GM19455 (cell line): ENCODE results near the gene TK2.
"Not testable (repeated sequence)": the region's sequence is repeated elsewhere in the genome, so short reads cannot be mapped to it uniquely, and the experiment has no call there.

Experiments used
- ATAC-seq: cut with Tn5 transposase; IDR thresholded peaks from one replicate; pipeline ENCODE4 v1.9.1; 2021; ENCODE audit not compliant: unreplicated experiment

TK2 gene

GRCh38 chr16:66574081-66574480 lies 24.2 kb upstream of the TK2 start:
- ATAC-seq, result no peak

DNA sequence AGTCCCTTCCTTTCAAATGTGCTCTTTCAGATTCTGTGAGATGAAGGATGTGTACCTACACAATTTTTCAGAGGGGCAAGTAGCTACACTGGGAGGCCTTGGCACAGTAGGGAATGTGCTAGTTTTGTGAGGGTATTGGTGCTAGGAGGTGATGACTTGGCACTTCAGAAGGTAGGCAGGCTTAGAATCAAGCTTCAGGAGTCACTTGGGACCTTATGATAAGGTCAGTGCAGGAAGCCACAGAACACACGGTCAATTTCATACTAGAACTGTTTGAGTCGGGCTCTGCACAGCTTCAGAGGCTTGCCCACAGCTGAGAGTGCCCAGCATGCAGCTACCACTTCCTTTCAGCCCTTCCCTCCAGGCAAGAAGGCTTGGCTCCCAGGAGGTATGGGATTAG lies 22.4 kb upstream of the TK2 start:
- no peak for ATAC-seq

GRCh38 chr16:66569827-66570405 lies 20.0 kb upstream of the TK2 start:
- ATAC-seq, result no peak

DNA sequence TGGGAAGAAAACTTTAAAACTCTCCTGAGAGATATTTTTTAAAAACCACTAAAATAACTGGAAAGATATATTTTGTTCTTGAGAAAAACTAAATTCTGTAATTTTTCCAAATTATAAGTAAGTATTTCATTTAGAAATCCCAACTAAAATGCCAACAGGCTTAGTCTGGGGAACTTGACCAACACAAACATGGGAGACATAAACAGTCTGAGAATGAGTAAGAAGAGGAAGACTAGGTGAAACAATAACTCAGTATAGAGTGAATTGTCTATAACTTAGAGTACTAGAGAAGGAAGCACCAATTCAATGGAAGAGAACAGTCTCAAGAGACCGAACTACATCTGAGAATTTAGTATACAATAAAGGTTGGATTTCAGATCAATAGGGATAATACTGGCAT lies 19.2 kb upstream of the TK2 start:
- no peak for ATAC-seq

DNA sequence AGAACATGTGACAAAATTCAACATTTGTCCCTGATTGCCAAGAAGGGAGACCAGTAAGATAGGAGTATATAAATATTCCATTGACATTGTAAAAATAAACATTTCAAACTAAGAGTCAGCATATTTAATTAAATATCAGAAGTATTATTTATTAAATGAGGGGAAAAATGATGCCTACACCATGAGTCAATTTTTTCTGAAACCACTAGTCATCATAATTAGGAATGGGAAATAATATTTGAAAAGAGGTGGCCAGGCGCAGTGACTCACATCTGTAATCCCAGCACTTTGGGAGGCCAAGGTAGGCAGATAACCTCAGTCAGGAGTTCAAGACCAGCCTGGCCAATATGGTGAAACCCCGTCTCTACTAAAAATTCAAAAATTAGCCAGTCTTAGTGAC lies 18.4 kb upstream of the TK2 start:
- ATAC-seq, result no peak

GRCh38 chr16:66567270-66567669 lies 17.3 kb upstream of the TK2 start:
- ATAC-seq, result not testable (repeated sequence)

- ATAC-seq, result no peak
Observed at GRCh38 chr16:66566051-66566901, 16.4 kb upstream of the TK2 start, which contains the start of gene CMTM1. Gene CMTM1 (plus strand): TSS chr16:66566439. CDS start chr16:66566514, 75 bp downstream.

- ATAC-seq, result no peak
Observed at GRCh38 chr16:66563574-66564334, 13.8 kb upstream of the TK2 start.

DNA sequence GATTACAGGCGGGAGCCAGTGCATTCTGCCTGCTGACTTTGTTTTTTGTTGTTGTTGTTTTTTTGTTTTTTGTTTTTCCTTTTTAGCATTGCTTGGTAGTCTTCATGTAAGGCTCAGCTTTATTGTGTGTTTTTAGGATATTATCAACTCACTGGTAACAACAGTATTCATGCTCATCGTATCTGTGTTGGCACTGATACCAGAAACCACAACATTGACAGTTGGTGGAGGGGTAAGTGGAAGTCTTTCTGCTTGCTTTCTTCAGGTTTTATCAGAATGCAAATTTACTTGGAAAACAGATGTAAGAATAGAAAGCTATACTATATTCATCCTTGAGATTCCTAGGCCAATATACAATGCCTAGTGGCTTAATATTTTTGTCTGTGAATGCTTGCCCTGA lies 13.1 kb upstream of the TK2 start:
- no peak for ATAC-seq

GRCh38 chr16:66562409-66562808 lies 12.5 kb upstream of the TK2 start:
- ATAC-seq, result no peak

DNA sequence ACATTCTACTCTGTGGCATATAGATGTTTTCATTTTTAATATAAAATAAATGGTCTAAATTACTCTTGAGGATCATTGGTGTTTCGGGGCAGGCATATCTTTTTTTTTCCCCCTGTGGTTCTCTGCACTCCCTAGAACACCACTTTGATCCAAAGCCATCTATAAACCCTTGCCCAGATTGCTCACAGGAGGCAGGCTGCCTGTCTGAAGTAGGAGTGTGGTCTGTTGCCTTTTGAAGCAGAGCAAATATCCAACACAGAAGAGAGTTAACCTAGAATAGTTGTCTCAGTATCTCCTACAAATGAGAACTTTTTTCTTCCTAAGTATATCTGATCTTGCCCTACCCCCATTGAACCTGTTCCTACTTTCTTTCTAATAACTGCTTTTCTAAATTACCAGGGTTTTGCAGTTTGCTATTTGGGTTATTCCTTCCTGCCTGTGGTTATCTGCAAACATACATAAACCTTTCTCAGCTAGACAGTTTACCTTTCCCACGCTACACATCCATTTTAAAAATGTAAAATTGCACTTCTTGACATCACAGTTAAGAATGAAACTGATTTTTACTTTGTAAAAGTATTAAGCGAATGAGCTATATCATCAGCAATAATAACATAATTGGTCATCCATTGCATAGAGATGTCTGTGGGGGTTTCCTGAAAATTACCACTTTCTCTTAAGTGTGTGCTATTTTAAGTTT lies 11.6 kb upstream of the TK2 start:
- no peak for ATAC-seq

DNA sequence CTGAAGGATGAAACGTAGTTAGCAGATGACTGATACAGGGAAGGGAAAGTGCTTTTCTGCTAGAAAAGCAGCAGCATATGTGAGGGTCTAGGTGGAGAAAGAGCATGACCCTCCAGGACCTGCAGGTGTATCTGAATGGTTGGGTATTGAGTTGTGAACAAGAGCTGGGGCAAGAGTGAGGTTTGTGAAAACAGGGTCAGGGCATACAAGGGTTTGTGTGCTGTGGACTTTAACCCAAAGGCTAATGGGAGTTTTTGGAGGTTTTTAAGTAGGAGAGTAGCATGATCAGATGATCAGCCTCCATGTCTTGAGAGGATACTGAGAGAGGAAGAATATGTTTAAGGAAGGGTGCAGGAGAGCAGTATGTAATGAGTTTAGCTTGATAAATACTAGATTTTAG lies 10.2 kb upstream of the TK2 start:
- ATAC-seq, result no peak

- no peak for ATAC-seq
Observed at GRCh38 chr16:66554495-66554894, 4.6 kb upstream of the TK2 start.

DNA sequence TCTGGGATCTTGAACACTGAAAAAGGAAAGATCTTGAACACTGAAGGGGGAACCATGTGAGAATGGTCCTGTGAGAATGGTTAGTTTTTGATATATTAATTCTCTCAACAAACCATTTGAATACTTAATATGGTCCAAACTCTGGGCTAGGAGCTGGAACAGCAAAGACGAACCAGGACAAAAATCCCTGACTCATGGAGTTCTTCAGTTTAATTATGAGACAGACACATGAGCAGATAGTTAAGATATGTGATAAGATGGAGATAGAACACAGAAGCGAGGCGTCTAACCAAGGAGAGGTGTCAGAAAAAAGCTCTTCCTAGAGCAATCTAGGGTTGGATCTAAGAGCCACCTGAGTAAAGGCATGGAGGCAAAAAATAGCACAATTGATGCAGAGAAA lies 4.1 kb upstream of the TK2 start:
- no peak for ATAC-seq

DNA sequence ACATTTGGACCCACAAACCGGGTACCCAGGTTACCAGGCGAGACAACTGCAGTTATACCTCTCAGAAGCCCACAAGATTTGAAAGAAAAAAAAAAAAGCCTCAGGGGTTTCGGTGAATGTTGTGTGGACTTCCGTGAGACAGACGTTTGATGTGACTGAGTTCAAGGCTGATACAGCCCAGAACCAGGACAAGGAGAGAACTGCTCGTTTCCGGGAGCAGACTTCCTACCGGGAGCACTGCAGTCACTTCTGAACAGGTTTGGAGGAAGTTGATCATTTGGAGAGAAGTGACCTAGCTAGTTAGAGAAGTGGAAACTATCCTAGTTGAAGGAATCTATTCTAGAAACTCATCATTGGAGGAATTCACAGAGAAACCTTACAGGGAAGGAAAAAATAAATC lies 3.3 kb upstream of the TK2 start:
- no peak for ATAC-seq

DNA sequence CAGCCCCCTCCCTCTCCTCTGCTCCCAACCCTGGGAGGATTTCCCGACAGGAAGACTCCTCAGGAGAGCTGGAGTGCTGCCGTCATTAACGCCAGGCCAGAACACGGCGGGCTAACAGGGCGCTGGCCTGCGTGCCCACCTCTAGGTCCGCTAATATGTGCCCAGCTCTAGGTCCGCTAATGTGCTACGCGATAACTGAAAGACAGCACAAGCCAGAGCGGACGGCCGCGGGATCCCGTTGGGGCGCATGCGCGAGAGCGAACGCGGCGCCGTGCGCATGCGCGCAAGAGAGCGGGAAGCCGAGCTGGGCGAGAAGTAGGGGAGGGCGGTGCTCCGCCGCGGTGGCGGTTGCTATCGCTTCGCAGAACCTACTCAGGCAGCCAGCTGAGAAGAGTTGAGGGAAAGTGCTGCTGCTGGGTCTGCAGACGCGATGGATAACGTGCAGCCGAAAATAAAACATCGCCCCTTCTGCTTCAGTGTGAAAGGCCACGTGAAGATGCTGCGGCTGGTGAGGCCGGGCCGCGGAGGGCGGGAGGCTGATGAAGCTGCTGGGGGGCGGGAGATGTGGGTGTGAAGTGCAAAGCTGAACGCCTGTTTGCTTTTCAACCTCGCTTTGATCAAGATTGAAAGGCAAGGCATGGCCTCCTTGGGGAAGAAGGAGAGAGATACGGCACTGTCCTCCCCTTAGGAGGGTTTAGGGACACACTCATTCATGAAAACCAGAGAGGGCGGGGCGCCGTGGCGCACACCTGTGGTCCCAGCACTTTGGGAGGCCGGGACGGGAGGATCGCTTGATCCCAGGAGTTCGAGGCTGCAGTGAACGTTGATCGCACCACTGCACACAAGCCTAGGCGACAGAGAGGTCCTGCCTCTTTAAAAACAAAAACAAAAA lies 2.6 kb upstream of the TK2 start, which contains the start of gene CKLF:
Gene CKLF (plus strand): TSS at position 291 of the 892 bp plus-strand sequence. CDS start 140 bp downstream, at position 431.
- peak; percentile 77 for ATAC-seq

- ATAC-seq, result peak; percentile 21
Observed at GRCh38 chr16:66551788-66552285, 1.9 kb upstream of the TK2 start.

DNA sequence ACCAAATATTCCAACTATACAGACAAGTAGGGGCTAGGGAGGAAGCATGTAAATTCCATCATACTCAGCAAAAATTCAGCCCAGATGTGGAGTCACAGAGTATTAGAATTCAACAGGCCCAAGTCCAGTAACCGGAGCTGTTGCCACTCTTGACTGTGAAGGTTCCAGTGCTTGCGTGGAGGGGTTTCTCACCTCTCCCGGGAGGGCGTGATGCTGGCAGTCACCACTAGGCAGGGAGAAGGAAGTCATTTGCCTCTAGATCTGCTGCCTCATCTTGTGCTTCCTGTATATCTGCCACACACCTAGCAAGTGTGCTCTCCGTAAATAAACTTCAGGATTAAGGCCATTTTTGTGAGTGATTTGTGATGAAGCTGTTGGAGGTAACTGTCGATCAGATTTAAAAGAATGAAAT lies 1.4 kb upstream of the TK2 start:
- no peak for ATAC-seq

DNA sequence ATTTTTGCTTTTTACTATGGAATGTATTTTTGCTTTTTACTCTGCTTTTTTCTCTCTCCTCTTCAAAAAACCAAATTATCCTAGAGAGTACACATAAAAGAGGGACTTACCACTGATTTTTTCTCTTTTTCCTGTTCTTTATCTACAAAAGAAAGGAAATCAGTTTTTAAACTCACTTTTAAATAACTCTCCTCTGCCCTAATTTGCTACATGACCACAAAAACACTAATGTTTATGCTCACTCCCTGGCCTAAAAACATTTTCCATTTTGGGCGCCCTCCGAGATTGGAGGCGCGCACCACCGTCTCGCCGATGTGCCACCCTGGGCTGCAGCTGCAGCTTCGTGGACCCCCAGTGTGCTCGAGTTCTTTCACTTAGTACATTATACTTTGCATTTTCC lies 1.1 kb downstream of the TK2 start:
- no peak for ATAC-seq

- no peak for ATAC-seq
Observed at GRCh38 chr16:66548068-66548467, 1.9 kb downstream of the TK2 start.
